ENCODE data around the gene LYST. TPM values are rescaled to one million over a fixed set of nuclear protein-coding genes. Genes with fewer than 3 reads are reported as not detected.

The LYST gene
- total RNA-seq, 1 donor from 2014 or later, result 106 TPM

DNA sequence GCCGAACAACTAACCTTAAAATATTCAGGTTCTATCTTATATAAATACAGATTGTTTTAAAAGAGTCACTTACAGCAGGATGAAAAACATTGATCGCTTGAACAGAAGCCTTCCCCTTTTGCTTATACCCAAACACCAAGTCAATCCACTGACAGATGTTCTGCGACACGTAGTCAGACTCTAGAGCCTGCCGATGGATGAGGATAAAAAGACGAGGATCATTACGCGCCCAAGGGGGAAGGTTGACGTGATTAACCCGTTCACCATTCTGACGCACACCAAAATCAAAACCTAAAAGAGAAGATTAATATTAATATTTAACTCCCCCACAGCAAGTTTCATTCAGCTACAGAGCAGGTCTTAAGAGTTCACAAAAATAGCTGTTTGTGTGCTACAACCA lies 157.7 kb downstream of the LYST start:
- intact Hi-C loops (cut with micrococcal nuclease), result no loop called here
- DNase-seq, result no peak

DNA sequence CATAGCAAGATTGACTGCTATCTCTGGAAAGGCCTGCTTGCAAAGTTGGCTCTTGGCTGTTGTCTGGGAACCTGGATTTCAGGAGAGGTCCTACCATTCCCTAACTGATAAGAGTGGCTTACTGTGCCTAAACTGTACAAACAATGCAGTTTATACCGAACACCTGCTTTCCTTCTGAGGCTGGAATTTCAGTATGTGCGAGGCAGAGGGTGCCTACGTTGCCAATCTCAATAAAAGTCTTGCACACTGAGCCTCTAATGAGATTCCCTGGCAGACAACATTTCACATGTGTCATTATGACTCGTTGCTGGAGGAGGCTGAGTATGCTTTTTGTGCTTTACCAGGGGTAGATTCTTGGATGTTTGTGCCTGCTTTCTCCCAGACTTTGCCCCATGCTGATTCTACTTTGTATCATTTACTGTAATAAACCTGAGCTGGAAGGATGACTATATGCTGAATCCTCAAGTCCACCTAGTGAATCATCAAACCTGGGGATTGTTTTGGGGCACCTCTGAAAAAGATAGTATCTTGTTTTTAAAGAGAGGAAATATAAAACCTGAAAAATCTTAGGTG lies 158.2 kb downstream of the LYST start:
- peaks cover 11% of the 10 kb centered on the region for H3K4me1 Mint-ChIP-seq
- no peaks in the 10 kb centered on the region for H3K27me3 Mint-ChIP-seq
- H3K9me3 Mint-ChIP-seq, result no peaks in the 10 kb centered on the region
- H3K4me3 Mint-ChIP-seq, result no peak overlapping the region
- no peak for DNase-seq
- intact Hi-C loops (cut with micrococcal nuclease), result no loop called here
- peaks cover 47% of the 10 kb centered on the region for H3K36me3 Mint-ChIP-seq (ENCODE audit: low read depth)
- H3K27ac Mint-ChIP-seq, result no peak overlapping the region

More for the DNA sequence above, 157.7 kb downstream of the LYST start:
- Mint-ChIP-seq H3K4me3 (no peak overlapping the region), H3K27me3 (no peaks in the 10 kb centered on the region), H3K9me3 (no peaks in the 10 kb centered on the region), H3K36me3 (ENCODE audit: low read depth) (peaks cover 46% of the 10 kb centered on the region), H3K4me1 (peaks cover 9% of the 10 kb centered on the region), H3K27ac (no peak overlapping the region)

DNA sequence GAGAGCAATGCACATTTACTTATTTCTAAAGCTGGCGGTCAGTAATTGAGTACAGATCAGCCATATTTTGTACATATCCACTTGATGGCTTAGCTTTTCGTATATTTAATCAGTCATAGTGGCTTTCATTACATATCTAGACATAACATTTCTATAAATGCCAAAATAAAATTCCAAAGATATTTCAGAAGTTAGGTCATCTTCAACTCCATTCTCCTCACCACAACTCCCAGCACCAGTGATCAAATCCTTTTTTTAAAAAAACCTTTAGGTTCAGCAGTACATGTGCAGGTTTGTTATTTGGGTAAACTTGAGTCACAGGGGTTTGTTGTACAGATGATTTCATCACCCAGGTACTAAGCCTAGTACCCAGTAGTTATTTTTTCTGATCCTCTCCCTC lies 163.2 kb downstream of the LYST start:
- peaks cover 8% of the 10 kb centered on the region for H3K4me1 Mint-ChIP-seq
- H3K9me3 Mint-ChIP-seq, result no peaks in the 10 kb centered on the region
- H3K27me3 Mint-ChIP-seq, result no peaks in the 10 kb centered on the region
- no peak overlapping the region for H3K27ac Mint-ChIP-seq
- intact Hi-C loops (cut with micrococcal nuclease), result no loop called here
- no peak for DNase-seq
- peaks cover 69% of the 10 kb centered on the region for H3K36me3 Mint-ChIP-seq (ENCODE audit: low read depth)
- no peak overlapping the region for H3K4me3 Mint-ChIP-seq

DNA sequence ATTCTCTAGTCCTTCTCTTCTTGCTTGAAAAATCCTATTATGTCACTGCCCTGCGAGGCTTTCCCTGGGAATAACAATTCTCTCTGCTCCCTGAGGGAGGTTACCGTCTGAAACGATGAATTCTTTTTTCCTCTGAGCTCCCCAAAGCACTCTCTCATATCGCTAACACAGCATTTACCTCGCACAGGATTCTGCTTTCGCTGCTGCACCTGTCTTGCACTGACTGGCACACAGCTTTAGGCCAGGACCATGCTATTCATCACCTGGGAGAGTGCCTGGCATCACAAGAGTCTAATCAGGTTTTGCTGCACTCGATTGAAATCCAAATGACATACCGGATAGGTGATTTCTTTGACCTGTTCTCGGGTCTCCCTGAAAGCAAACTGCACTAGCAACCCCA lies 164.3 kb downstream of the LYST start:
- Mint-ChIP-seq H3K4me1 (peaks cover 14% of the 10 kb centered on the region), H3K27me3 (no peaks in the 10 kb centered on the region), H3K27ac (no peak overlapping the region), H3K36me3 (ENCODE audit: low read depth) (peaks cover 69% of the 10 kb centered on the region), H3K4me3 (no peak overlapping the region), H3K9me3 (no peaks in the 10 kb centered on the region)
- no peak for DNase-seq
- intact Hi-C loops (cut with micrococcal nuclease), result no loop called here

DNA sequence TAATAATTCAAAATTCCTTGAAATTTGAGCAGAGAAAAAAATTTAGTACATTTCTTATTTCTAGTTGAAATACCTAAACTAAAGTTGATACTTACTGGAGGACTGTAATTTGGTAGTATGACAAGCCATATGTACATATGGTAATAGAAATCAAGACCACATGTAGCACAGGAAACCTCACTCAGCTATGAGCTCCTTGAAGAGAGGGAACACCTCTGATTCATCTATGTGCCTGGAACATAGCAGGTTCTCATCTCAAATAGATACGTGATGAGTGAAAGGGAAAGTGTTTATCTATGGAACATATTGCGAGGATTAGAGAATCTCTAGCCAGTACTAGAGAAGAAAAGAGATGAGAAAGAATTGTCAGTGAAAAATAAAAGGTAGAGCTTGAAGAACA lies 169.2 kb downstream of the LYST start:
- Mint-ChIP-seq H3K4me1 (peaks cover 13% of the 10 kb centered on the region), H3K4me3 (peak overlapping the region; percentile 15), H3K36me3 (ENCODE audit: low read depth) (peaks cover 73% of the 10 kb centered on the region), H3K9me3 (no peaks in the 10 kb centered on the region), H3K27me3 (no peaks in the 10 kb centered on the region), H3K27ac (peak overlapping the region; percentile 82)
- no peak for DNase-seq
- intact Hi-C loops (cut with micrococcal nuclease), result loop anchor here (1.0 to 5.0 kb wide), 4 partner anchors 35 to 303 kb away; no protein-coding TSS in a partner anchor

DNA sequence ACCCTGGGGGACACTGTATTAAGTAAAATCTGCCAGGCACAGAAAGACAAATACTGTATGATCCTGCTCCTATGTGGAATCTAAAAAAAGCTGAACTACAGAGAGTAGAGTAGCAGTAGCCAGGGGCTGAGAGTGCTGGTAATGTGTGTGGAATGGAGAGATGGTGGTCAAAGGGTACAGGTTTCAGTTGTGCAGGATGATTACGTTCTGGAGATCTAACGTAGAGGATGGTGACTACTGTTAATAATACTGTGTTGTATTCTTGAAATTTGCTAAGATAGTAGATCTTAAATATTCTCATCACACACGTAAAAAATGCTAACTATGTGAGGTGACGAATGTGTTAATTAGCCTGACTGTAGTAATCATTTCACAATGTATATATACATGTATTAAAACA lies 177.3 kb downstream of the LYST start:
- Mint-ChIP-seq H3K4me1 (peaks cover 4% of the 10 kb centered on the region), H3K27me3 (no peaks in the 10 kb centered on the region), H3K36me3 (ENCODE audit: low read depth) (peaks cover 52% of the 10 kb centered on the region), H3K27ac (no peak overlapping the region), H3K4me3 (no peak overlapping the region), H3K9me3 (peaks cover 3% of the 10 kb centered on the region)
- DNase-seq, result no peak
- intact Hi-C loops (cut with micrococcal nuclease), result no loop called here

DNA sequence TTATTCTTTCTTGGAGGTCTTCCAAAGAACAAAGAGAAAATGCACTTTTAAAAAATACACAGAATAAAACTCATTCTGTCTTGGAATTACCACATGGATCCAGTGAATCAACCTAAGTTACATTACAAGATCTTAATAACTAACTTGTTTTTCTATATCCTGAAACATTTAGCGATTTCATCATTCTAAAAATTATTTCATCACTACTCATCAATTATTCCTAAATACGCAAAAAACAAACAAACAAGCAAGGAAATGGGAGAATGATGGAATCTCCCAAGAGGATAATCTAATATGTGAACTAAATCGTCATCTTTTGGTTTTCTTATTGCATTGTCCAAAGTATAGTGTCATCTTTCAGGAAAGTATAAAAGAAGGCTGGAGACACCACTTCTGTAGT lies 178.6 kb downstream of the LYST start:
- Mint-ChIP-seq H3K27ac (no peak overlapping the region), H3K9me3 (peaks cover 3% of the 10 kb centered on the region), H3K4me3 (no peak overlapping the region), H3K4me1 (peaks cover 7% of the 10 kb centered on the region), H3K27me3 (no peaks in the 10 kb centered on the region), H3K36me3 (ENCODE audit: low read depth) (peaks cover 54% of the 10 kb centered on the region)
- no peak for DNase-seq
- intact Hi-C loops (cut with micrococcal nuclease), result no loop called here

DNA sequence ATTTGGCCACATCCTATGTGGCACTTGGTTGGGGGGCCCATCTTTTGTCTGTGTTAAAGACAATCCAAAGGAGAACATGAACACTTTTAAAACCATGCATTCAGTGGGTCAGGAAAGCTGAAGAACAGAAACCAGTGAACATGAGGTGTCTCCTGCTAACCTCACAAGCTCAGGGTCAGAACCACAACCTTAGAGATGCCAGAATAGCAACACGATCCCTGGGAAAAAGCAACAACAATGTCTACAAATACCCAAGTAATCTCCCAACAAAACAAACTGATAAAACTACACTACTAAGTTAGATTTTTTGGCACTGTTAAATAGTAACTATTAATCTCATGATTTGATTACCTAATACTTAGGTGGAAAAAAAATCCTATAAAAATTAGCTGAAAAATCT lies 183.1 kb downstream of the LYST start:
- DNase-seq, result no peak
- H3K4me1 Mint-ChIP-seq, result peaks cover 7% of the 10 kb centered on the region
- H3K27ac Mint-ChIP-seq, result no peak overlapping the region
- intact Hi-C loops (cut with micrococcal nuclease), result no loop called here
- H3K36me3 Mint-ChIP-seq (ENCODE audit: low read depth), result peaks cover 58% of the 10 kb centered on the region
- H3K4me3 Mint-ChIP-seq, result no peak overlapping the region
- no peaks in the 10 kb centered on the region for H3K9me3 Mint-ChIP-seq
- no peaks in the 10 kb centered on the region for H3K27me3 Mint-ChIP-seq

DNA sequence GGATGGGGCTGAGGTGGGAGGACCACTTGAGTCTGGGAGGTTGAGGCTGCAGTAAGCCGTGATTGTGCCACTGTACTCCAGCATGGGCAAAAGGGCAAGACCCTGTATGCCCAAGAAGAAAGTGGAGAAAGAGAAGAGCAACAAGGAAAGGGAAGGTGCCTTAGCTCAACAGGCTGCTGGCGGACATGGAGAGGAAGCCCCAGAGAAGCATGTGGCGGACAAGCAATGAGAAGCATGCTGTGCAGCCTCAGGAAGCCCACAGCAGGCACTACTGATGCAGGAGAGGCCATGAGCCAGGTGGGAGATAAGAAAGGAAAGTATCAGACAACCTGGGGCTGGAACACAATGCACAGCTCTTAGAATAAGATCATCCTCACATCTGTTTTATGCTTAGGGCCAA lies 184.5 kb downstream of the LYST start:
- Mint-ChIP-seq H3K36me3 (ENCODE audit: low read depth) (peaks cover 51% of the 10 kb centered on the region), H3K27me3 (no peaks in the 10 kb centered on the region), H3K27ac (no peak overlapping the region), H3K4me3 (no peak overlapping the region), H3K4me1 (peaks cover 4% of the 10 kb centered on the region), H3K9me3 (no peaks in the 10 kb centered on the region)
- DNase-seq, result no peak
- intact Hi-C loops (cut with micrococcal nuclease), result no loop called here

DNA sequence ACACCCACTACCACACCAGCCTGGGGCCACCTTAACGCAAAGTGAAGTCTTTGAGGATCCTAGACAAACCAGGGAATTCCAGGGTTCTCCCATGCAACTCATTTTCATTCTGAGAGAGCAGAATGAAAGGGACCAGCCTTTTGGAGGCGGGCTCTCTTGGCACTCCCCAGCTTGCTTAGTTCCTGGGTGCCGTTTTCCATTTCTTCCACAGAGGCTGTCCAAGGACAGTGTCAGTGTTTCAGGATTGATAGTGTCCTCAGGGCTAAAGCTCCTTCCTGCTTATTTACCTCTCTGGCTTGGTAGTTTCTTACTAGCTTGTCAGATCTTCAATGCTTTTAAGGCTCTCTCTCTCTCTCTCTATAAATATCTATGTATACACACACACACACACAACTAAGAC lies 187.1 kb downstream of the LYST start:
- peaks cover 4% of the 10 kb centered on the region for H3K4me1 Mint-ChIP-seq
- H3K36me3 Mint-ChIP-seq (ENCODE audit: low read depth), result peaks cover 61% of the 10 kb centered on the region
- H3K27me3 Mint-ChIP-seq, result no peaks in the 10 kb centered on the region
- intact Hi-C loops (cut with micrococcal nuclease), result no loop called here
- no peak overlapping the region for H3K4me3 Mint-ChIP-seq
- DNase-seq, result no peak
- H3K9me3 Mint-ChIP-seq, result peaks cover 18% of the 10 kb centered on the region
- H3K27ac Mint-ChIP-seq, result no peak overlapping the region

DNA sequence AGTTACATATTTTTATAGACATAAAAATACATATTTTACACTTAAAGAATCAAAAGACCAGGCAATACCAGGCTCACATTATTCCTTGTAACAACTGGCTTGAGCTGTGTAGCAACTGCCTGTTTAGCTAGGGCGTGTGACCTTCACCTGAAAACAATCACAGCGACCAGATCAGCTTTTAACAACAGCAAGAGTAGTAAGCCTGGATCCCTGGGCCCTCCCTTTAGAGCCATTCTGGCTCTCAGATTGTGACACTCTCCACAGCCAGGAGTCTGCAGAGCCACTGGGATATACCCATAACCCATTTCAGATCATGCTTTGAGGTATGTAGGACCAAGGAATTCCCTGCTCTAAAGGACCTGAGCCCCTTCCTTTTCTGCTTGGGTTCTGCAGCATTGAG lies 187.7 kb downstream of the LYST start:
- no peaks in the 10 kb centered on the region for H3K27me3 Mint-ChIP-seq
- no peak overlapping the region for H3K27ac Mint-ChIP-seq
- H3K36me3 Mint-ChIP-seq (ENCODE audit: low read depth), result peaks cover 65% of the 10 kb centered on the region
- no peak for DNase-seq
- intact Hi-C loops (cut with micrococcal nuclease), result no loop called here
- H3K9me3 Mint-ChIP-seq, result peaks cover 18% of the 10 kb centered on the region
- peaks cover 2% of the 10 kb centered on the region for H3K4me1 Mint-ChIP-seq
- H3K4me3 Mint-ChIP-seq, result no peak overlapping the region

DNA sequence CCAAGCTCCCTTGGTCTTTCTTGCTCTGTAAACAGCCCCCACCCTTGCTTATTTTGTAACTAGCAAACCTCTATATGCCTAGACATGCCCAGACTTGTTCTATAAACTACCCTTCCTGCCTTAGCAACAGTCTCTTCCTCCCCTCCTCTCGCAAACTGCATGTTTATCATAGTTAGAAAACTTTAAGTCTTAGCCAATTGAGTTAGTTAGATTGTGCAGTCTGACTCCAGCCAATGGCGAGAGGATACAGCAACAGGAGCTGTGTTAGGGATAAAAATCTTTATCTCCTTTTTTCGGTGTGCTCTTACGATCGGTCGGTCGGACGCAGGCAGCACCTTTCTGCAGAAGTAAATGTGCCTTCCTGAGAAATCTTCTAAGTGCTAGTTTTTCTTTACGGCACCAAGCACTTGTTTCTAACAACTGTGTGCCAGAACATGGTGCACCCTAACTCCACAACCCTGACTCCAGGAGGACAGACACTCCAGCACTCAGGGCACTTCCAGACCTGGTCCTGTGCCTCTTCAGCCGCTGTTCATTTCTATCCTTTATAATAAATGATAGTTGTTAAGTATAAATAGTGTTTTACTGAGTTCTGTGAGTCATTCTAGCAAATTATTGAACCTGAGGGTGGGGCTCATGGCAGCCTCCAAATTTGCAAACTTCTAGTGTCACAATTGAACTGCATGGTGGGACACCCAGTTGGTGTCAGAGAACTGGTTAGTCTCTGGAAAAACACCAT lies 191.4 kb downstream of the LYST start:
- no peak for DNase-seq
- H3K27ac Mint-ChIP-seq, result peak overlapping the region; percentile 71
- intact Hi-C loops (cut with micrococcal nuclease), result no loop called here
- no peaks in the 10 kb centered on the region for H3K27me3 Mint-ChIP-seq
- no peak overlapping the region for H3K4me3 Mint-ChIP-seq
- H3K9me3 Mint-ChIP-seq, result peaks cover 49% of the 10 kb centered on the region
- H3K36me3 Mint-ChIP-seq (ENCODE audit: low read depth), result peaks cover 69% of the 10 kb centered on the region
- peaks cover 2% of the 10 kb centered on the region for H3K4me1 Mint-ChIP-seq

DNA sequence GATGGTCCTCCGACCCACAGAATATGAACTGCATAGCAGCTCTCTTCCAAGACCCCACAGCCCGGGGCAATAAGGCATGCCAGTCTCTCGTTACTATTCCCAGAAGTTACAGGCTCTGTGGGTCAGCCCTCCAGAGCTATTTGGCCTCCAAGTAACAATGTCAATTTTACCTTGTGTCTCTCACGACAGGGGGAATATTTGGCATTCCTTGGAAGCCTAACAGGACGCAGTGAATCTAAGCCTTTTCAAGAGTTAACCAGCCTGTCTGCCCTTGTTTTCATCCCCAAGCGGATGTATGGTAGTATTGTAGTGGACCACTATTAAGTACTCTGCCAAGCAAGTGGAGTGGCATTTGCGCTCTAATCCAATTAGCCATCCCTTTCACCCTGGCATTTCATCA lies 192.7 kb downstream of the LYST start:
- no peak overlapping the region for H3K4me3 Mint-ChIP-seq
- H3K27ac Mint-ChIP-seq, result no peak overlapping the region
- peaks cover 53% of the 10 kb centered on the region for H3K9me3 Mint-ChIP-seq
- peaks cover 2% of the 10 kb centered on the region for H3K4me1 Mint-ChIP-seq
- no peaks in the 10 kb centered on the region for H3K27me3 Mint-ChIP-seq
- intact Hi-C loops (cut with micrococcal nuclease), result no loop called here
- H3K36me3 Mint-ChIP-seq (ENCODE audit: low read depth), result peaks cover 79% of the 10 kb centered on the region
- no peak for DNase-seq

DNA sequence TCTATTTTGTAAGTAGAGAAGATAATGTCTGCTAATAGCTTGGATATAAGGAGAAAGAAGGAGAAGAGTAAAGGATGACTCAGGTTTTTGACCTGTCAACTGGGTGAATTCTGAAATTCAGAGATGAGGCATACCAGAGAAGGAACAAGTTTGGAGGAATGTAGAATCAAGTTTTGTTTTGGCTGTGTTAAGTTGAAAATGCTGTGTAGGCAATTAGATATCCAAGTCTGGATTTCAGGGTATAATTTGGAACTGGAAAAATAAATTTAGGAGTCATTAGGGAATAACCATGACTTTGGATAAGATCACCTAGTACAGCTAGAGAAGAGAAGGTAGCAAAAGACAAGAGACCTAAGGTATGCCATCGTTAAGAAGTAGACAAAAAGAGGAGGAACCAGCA lies 194.7 kb downstream of the LYST start:
- intact Hi-C loops (cut with micrococcal nuclease), result no loop called here
- peaks cover 89% of the 10 kb centered on the region for H3K36me3 Mint-ChIP-seq (ENCODE audit: low read depth)
- no peak overlapping the region for H3K4me3 Mint-ChIP-seq
- no peaks in the 10 kb centered on the region for H3K27me3 Mint-ChIP-seq
- no peak overlapping the region for H3K27ac Mint-ChIP-seq
- DNase-seq, result no peak
- peaks cover 53% of the 10 kb centered on the region for H3K9me3 Mint-ChIP-seq
- H3K4me1 Mint-ChIP-seq, result peaks cover 2% of the 10 kb centered on the region

Data from activated CD4-positive, alpha-beta T cell treated with anti-CD3 and anti-CD28 coated beads, Interleukin-2, amount 10 ng/mL, durations not matched to agents 24 days and 14 days (primary cell).